Fibroblast of villous mesenchyme (primary cell): ENCODE results near the gene HPD. TPM values are rescaled to one million over a fixed set of nuclear protein-coding genes. Genes with fewer than 3 reads are reported as not detected.

Experiments
- DNase-seq: peaks from one replicate; pipeline ENCODE4 v3.0.0-alpha.2; 2010; ENCODE audit warnings: low read depth
- H3K4me3 ChIP-seq: 2 replicates; pipeline ENCODE4 v1.5.1; 2011; ENCODE audit warnings: low read depth, mild to moderate bottlenecking, low read length
- CTCF ChIP-seq: IDR thresholded peaks from 2 replicates; pipeline ENCODE4 v1.5.1; 2012; ENCODE audit warnings: low read depth, mild to moderate bottlenecking, low read length; ENCODE audit not compliant: insufficient read depth
- total RNA-seq: library from RNA; depleted of rRNA; stranded (reverse); fragments of >200 nt; gene quantifications from 2 replicates; pipeline ENCODE4 v1.2.3, GENCODE V29; 2012

Gene HPD
- total RNA-seq, 1 donor = not detected

DNA sequence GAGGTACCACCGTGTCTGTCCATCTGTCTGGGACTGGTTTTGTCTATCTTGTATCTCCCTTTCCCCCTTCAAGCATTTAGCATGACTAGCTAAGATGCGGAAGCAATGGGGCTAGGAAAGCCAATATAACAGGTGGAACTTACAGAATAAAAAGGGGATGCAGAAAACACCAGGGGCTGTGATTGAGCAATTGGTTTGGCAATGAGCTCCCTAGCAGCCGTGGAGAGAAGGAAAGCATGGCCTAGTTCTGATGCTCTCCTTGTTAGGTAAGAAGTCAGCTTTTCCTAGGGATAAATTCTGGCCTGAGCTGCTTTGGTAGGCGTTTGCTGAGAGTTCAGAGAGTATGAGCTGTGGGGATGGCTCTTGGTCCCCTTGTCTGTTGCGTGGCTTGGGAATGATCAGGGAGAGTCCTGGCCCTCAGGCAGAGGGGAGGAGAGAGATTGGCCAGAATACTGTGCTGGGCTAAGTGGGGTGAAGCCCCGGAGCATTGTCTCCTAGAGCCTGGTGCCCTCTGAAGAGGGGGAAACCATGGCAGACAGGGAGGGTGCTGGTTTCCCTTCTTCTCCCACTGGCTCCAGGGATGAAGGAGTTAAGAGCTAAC is 47.7 kb downstream of the HPD start:
- no peak for TF ChIP-seq CTCF
- peak overlapping the region; percentile 69 for H3K4me3 ChIP-seq
- no peak for DNase-seq

DNA sequence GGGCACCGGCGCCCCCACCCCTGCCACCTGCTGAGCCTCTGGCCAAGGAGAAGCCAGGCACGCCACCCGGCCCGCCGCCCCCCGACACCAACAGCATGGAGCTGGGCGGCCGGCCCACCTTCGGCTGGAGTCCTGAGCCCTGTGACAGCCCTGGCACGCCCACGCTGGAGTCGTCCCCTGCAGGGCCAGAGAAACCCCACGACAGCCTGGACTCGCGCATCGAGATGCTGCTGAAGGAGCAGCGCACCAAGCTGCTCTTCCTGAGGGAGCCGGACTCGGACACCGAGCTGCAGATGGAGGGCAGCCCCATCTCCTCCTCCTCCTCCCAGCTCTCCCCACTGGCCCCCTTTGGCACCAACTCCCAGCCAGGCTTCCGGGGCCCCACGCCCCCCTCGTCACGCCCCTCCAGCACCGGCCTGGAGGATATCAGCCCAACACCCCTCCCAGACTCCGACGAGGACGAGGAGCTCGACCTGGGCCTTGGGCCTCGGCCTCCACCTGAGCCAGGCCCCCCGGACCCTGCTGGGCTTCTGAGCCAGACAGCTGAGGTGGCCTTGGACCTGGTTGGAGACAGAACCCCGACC is 48.3 kb downstream of the HPD start:
- H3K4me3 ChIP-seq = no peak overlapping the region
- no peak for TF ChIP-seq CTCF
- no peak for DNase-seq

DNA sequence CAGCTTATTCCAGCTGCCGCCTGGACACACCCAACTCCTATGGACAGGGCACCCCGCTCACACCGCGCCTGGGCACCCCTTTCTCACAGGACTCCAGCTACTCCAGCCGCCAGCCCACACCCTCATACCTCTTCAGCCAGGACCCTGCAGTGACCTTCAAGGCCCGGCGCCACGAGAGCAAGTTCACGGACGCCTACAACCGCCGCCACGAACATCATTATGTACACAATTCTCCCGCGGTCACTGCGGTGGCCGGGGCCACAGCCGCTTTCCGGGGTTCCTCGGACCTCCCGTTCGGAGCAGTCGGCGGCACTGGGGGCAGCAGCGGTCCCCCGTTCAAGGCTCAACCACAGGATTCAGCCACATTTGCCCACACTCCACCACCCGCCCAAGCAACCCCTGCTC is 48.9 kb downstream of the HPD start:
- no peak for TF ChIP-seq CTCF
- no peak for DNase-seq
- H3K4me3 ChIP-seq = no peak overlapping the region

- H3K4me3 ChIP-seq = no peak overlapping the region
- no peak for DNase-seq
- TF ChIP-seq CTCF = no peak
Observed at GRCh38 chr12:121808623-121809022, 50.0 kb downstream of the HPD start.

DNA sequence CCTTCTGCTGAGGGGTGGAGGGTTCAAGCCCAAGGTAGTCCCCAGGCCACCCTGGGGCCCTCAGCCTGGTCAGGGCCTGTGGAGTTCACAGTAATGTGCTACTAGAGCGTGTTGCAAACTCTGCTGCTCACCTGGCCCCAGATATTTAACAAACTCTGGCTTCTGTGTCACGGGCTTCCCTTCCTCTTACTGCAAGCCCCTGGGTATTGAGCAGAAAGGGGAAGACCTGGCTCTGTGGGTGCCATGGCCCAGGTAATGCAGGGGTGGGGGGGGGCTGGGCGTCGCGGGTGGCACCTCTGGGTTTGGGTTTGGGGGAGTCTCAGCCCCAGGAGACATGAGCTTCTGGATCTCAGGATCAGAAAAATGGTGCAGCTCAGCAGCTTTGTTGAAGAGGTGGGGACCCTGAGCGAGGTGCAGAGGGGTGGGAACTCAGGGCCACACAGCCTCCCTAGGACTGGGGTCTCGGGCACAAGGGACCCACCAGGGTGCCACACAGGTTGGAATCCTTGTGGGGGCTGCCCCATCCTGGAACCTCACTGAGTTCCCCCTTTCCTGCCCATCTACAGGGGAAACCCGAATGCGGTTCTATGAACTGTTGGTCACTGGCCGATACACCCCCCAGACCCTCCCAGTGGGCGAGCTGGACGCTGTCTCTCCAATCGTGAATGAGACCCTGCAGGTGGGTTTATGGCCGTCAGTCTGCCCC is 50.9 kb downstream of the HPD start:
- H3K4me3 ChIP-seq = no peak overlapping the region
- no peak for TF ChIP-seq CTCF
- no peak for DNase-seq

DNA sequence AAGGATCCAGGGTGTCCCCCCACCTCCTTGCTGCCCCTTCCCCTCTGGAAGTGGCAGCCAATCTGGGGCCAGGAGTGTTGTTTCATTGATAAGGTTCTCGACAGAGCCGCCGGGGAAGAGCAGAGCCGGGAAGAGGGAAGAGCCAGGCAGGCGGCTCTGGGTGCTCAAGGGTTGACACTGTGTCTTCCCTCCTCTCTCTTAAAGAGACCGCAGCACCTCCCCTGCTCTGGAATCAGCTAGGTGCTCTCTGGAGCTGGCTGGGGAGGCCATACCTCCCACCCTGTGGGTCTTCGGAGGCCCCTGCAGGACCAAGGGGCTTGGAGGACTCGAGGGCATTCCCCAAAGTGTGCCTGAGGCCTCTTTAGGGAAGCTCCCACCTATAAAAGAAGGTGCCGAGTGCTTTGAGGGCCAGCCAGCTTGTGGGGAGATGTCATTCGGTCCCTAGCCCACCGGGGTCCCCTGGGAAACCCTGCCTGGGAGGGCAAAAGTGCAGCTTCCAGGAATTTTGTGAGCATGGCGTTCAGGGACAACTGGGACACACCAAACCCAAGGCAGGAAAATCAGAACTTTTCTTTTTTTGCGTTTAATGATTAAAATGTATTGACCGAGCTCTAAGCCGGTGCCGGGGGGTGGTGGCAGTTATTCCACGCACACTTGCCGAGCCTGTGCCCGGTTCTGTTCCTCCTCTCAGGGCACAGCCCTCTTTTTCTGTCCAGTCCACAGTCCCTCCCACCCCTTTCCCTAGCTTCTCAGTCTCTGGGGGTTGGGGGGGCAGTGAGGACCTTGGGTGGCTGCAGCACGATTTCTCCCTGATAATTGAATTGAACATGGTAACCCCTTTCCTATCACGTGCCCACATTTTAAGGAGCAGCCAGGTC is 51.9 kb downstream of the HPD start:
- H3K4me3 ChIP-seq = peak overlapping the region; percentile 82
- peak; percentile 36 for DNase-seq
- no peak for TF ChIP-seq CTCF
